T-helper 22 cell (primary cell): ENCODE measurements around the gene TDRD9.
"Not testable (repeated sequence)": the region's sequence is repeated elsewhere in the genome, so short reads cannot be mapped to it uniquely, and the experiment has no call there.

Experiments
- DNase-seq: peaks from one replicate; pipeline ENCODE4 v3.0.0-alpha.2; 2020; ENCODE audit warnings: low read depth

TDRD9 gene

DNA sequence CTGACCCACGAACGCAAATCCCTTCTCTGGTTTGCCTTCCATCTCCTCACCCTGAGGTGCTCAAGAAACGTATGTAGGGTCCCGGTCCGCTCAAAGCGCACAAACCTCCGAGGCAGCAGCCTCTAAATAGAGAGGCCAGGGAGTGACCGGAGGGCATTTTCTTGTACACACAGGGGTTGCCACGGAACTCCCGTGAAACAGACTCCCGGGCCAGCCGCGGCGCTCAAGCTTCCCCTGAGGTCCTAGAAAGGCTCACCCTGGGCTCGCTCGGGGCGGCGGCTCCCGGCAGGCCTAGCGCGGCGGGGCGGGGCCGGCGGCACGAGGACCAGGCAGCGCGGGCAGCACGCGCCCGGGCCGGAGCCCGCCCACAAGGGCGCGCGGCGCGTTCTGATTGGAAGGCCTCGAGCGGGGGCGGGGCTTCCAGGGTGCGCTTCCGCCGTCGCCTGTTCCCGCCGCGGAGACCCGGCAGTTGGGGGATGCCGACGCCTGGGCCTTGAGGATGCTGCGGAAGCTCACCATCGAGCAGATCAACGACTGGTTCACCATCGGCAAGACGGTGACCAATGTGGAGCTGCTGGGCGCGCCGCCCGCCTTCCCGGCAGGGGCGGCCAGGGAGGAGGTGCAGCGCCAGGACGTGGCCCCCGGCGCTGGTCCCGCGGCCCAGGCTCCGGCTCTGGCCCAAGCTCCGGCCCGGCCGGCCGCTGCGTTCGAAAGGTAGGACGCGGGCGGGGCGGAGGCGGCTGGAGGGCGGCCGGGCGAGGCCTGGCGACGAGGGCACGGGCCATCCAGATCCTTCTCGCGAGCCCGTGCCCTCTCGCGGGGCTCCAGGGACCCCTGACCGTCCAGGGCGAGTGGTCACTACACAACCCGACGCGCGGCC lies at the start of gene TDRD9:
Gene TDRD9, plus strand, starts transcription at position 446 of the 880 bp plus-strand sequence. Its CDS starts 54 bp downstream, at position 500.
- DNase-seq = peak; percentile 4

DNA sequence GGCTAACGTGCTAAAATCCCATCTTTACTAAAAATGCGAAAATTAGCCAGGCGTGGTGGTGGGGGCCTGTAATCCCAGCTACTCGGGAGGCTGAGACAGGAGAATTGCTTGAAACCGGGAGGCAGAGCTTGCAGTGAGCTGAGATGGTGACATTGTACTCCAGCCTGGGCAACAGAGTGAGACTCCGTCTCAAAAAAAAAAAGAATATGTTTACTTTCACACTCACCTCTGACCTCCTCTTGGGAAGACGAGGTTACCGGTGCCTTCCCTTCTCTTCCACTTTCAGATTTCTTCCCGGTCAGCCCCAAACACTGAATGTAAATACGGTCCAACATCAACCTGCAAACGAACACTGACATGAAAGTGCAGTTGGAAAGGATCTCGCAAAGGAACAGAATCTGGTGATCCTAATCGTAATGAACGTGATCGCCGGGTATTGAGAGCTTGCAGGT lies 49.1 kb upstream of the TDRD9 start:
- DNase-seq = no peak

DNA sequence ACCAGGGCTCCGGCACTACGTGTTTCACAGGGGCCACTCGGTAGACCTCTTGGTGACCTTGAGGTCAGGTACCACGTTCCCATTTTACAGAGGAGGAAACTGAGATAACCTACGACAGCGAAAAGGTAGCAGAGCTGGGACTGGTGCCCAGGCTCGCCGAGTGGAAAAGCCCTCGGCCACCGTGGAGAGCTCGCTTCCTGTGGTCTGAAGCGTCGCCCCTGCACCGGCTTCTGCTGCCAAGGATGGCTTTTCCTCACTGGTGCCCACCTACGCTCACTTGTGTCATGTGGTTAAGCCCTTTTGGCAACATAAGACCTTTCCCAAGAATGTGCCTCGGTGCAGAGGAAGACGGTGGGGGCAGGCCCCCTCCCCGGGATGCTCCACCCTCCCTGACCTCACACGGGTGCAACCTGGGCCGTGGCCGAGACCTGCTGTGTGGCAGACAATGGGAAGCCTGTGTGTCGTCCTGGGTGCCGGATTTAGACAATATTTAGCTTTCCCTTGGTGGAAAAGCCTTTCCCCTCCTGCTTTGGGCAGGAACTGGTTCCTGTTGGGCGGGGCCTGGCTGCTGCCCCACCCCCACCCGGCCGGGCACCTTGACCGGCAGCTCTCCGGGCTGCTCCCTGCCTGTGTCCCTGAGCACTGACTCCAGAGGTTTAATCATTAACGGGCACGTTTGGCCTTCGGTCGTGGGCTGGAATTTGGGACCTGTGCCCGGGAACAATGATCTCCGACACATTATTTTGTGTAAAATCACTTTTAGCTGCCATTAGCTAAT lies 48.5 kb upstream of the TDRD9 start:
- no peak for DNase-seq

- DNase-seq = no peak
Observed at GRCh38 chr14:103880348-103881267, 47.6 kb upstream of the TDRD9 start.

DNA sequence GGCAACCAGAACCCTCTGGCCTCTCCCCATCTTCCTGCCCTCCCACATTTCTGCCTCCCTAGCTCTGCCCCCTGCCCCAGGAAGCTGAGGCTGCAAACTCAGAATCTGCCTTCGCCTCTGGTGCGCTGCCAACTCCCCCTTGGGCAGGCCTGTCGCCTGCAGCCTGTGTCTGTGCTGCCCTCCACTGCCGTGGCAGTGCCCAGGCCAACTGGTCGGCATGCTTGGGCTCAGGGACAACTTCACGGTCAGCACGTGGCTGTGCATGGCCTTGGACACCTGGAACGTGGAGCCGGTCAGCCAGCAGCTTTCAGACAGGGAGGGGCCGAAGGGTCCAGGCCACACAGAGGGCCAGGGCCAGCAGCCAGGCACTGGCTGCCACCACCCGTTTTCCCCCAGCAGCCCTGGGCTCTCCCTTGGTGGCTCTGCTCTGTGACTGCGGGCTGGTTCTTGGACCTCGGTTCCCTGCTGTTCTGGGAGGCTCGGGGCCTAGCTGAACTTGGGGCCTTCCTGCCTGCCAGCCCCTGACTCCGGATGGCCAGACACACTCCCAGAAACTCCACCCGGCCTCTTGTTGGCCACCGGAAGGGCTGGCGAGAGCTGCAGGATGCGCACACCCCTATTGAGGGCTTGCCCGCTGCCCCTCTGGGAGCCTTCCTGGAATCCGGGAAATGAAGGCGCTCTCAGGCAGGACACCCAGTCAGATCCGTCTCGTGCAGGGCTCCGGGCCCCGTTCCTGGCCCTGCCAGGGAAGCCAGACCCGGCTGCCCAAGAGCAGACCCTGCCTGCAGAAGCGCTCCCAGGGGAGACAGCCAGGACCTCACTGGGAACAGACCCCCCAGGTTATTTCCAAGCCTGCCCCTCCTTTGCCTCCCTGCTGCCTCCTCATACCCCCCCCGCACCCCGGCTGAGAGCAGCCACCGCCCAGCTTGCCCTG lies 46.7 kb upstream of the TDRD9 start:
- DNase-seq = no peak

DNA sequence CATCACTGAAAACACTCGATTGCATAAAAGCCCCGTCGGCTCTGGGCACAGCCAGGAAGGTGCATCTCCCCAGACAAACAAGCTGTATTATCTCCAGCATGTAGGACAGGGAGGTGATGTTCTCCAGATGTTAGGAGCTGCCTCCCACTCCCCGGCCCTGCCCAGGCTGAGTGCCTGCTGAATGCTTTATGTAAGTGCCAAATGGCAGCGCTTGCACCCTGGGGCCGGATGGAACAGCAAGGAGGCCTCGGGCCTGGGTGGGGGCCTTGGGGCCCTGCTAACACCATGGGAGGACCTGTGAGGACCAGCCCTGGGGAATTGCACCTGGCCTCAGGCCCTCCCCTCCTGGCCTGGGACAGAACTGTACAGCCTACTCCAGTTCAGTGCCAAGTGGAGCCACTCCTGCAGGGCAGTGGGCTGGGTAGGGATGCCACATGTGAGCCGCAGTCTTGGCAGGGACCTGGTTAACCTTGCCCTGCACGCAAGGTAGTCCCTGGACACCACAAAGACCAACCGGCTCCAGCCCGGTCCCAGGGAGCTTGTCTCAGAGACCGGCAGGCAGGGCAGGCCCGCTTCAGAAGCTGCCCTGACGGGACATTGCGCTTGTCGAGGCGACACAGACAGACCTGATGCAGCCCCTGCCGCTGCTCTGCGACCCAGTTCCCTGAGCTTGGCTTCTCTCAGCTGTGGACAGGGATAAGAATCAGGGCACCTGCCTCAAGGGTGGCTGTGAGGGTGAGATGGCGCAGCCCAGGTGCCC lies 45.6 kb upstream of the TDRD9 start:
- DNase-seq = no peak

GRCh38 chr14:103883263-103883523 lies 45.1 kb upstream of the TDRD9 start:
- DNase-seq = no peak

DNA sequence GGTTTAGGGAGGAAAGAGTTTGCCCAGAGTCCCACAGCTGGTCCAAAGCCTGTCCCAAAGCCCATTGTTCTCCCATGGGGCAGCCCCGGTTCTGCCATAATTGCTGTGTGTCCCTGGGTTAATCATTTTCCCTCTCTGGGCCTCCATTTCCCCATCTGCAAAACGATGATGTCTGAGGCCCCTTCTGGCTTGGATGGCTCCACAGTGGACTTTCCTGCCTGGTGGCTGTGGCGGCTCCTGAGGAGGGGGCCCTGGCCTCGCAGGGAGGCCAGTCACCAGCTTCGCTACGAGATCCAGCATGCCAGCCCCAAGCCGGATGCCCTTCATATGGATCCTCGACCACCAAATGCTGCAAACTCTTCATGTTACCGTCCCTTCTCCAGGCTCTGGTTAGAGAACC lies 43.4 kb upstream of the TDRD9 start:
- no peak for DNase-seq

DNA sequence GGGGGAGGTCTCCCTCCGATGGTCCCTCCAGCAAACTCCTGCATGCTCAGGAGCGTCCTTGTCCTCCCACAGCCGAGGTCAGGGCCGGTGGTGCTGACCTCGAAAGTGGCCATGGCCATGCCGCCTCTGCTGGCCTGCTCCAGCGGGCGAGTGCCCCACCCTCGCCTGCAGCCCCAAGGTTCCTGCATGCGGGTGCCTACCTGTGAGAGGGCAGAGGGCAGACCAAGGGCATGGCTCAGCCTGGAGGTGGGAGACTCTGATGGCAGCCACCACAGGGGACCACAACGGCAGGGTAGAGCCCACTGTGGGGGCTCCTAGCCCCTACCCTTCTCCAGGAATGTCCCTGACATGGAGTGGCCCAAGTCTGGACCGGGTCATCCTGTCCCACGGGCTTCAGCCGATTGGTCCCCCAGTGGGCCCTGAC lies 42.7 kb upstream of the TDRD9 start:
- no peak for DNase-seq

GRCh38 chr14:103886304-103887169 lies 41.7 kb upstream of the TDRD9 start:
- no peak for DNase-seq

DNA sequence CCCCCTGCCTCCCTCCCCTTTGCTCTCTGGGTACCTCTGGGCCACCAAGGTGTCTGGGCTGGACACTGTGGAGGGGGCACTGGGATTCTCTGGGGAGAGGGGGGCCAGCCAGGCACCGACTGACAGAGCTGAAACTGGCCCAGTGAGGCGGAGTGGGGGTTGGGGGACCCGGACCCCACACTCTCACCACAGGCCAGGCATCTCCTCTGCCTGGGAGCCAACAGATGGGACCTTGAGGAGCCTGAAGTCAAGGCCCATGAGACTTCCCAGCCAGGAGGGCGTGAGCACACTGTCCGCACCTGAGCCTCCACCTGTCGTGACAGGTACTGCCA lies 41.1 kb upstream of the TDRD9 start:
- DNase-seq = no peak

DNA sequence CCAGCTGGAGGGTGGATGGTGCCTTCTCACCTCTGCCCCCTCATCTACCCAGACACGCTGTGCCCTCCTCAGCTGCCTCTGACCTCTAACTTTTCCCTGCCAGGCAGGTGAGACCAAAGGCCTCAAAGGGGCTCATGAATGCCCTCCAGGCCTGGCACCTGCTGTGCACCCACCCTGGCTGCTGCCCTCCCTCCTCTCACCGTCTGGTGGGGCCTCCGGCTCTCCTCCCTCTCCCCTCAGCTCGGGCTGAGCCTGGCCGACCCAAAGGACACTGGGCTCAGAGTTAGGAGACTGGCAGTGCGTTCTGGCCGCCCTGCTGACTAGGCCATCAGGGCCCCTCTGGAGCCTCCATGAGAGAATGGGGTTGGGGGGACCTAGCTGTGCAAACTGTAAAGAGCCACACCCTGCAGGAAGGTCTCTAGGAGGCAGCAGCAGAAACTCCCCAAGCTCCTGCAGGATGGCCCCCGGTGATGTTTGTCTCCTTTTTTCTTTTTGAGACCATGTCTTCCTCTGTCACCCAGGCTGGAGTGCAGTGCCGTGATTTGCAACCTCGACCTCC lies 40.6 kb upstream of the TDRD9 start:
- no peak for DNase-seq

- not testable (repeated sequence) for DNase-seq
Observed at GRCh38 chr14:103889002-103889312, 39.3 kb upstream of the TDRD9 start.

DNA sequence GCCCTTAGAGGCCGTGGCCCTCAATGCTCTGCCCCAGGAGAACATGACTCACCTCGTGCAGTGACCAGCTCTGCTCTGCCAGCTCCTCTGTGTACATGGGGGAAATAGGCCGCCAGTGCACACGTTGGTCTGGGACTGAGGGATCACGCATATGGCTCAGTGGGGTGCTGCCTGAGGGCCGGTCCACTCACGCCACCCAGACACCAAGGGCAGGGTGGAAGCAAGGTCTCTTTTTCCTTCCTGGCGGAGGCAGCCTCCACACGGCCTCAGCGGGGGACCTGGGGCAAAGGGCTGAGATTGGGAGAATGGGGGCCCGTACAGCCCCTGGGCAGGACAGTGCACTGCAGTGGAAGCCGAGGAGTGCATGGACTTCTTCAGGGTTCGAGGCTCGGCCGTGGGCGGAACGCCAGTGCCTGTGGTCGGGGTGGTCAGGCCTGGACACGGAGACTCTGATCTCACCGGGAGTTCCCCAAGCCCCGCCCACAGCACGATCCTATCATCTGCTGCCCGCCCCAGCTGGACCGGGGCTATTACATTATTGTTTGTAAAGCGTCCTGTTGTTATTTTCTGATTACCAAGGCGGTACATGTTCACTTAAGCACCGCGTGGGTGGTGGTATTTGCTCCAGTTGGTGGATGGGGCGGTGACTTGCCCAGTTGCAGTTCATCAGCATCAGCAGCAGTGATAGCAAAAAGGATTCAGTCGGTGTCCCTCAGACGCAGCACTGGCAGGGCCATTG lies 38.8 kb upstream of the TDRD9 start:
- no peak for DNase-seq

DNA sequence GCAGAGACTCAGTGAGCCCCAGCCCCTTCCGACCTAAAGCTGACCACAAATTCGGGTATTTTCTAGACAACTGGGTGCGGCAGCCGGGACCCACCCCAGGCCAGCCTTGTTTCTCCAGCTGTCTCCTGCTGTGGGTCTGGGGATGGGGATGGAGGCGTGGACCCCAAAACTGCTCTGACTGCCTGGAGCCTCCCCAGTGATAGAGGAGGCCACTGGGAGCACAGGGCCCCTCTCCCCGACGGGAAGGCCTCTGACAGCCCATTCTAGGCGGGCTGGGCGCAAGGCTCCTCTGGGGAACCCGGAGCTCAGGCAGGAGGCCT lies 38.2 kb upstream of the TDRD9 start:
- DNase-seq = no peak

DNA sequence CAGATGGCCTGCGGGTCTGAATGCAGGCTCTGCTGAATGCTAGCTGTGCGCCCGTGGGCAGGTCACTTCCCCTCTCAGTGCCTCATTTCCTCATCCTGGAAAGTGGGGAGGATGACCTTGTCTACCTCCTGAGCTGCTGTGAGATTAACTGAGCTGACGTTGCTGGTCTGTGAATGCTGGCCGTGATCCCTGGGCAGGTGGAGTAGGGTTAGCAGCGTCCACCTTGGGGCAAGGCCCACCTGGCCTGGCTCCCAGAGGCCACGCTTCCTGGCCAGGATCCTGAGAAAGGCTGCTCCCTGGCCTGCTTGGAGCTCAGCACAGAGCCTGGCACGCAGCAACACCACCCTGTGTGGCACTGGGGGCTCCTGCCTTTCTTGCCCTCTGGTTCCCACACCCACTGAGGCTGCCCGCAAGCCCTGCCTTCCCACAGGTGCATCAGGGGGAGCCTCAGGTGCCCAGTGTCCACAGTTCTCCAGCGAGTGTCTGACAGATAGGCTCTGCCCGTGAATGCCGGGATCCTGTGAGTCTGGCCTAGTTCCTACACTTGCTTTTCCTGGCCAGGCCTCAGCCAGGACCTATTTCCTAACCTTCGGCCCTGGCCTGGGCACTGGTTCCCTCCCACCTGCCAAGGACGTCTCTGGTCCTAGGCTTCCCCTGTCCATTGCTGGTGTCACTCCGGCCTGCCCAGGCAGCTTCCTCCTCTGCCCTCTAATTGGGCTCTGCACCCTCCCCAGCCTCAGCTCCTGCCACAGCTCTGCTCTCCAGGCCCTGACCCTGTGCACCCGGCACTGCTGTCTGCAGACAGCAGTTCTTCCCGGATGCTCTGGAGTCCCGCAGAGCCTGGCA lies 37.2 kb upstream of the TDRD9 start:
- no peak for DNase-seq

- no peak for DNase-seq
Observed at GRCh38 chr14:103891667-103892215, 36.5 kb upstream of the TDRD9 start.

DNA sequence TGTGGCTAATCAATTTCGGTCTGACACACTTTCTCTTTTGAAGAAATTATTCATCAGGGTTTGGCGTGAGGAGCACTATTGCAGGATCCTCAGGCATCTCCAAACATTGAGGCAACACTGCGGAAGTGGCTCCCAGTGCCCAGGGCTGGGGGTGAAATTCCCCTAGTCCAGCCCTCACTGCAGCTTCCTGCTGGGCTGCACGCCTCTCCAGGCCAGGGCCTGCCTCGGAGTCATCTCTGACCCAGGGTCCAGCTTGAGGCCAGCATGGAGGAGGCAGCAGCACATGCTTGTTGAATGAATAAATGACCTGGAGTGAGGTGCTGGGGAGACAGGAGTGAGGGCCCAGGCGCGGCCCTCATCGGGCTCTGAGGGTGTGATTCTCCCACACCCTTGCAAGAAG lies 36.0 kb upstream of the TDRD9 start:
- no peak for DNase-seq
